GM19395 (cell line): Measurements from ENCODE around the gene IGF1R.

ENCODE experiments used
- ATAC-seq: cut with Tn5 transposase; IDR thresholded peaks from one replicate; pipeline ENCODE4 v1.9.1; 2021; ENCODE audit warnings: mild to moderate bottlenecking, moderate library complexity; ENCODE audit not compliant: unreplicated experiment

Gene IGF1R

GRCh38 chr15:98853617-98854420 lies 205.5 kb downstream of the IGF1R start:
- ATAC-seq, result no peak

GRCh38 chr15:98854496-98854895 lies 206.2 kb downstream of the IGF1R start:
- no peak for ATAC-seq

- ATAC-seq, result no peak
These were observed 206.9 kb downstream of the IGF1R start for GRCh38 chr15:98855067-98855814.

GRCh38 chr15:98855815-98856531 lies 207.6 kb downstream of the IGF1R start:
- no peak for ATAC-seq

- no peak for ATAC-seq
These were observed 208.2 kb downstream of the IGF1R start for GRCh38 chr15:98856532-98856907.

- ATAC-seq, result no peak
These were observed 210.3 kb downstream of the IGF1R start for GRCh38 chr15:98858610-98859023.

- no peak for ATAC-seq
These were observed 210.8 kb downstream of the IGF1R start for GRCh38 chr15:98859149-98859548.

- no peak for ATAC-seq
These were observed 212.1 kb downstream of the IGF1R start for GRCh38 chr15:98860281-98861041.

GRCh38 chr15:98861188-98861587 lies 212.8 kb downstream of the IGF1R start:
- no peak for ATAC-seq

GRCh38 chr15:98863983-98864382 lies 215.6 kb downstream of the IGF1R start:
- ATAC-seq, result no peak

GRCh38 chr15:98865397-98866339 lies 217.3 kb downstream of the IGF1R start:
- peak; percentile 93 for ATAC-seq

GRCh38 chr15:98866511-98866910 lies 218.2 kb downstream of the IGF1R start:
- ATAC-seq, result no peak

- ATAC-seq, result no peak
These were observed 220.2 kb downstream of the IGF1R start for GRCh38 chr15:98868564-98868963.

GRCh38 chr15:98870788-98871187 lies 222.4 kb downstream of the IGF1R start:
- ATAC-seq, result no peak

- ATAC-seq, result no peak
These were observed 224.4 kb downstream of the IGF1R start for GRCh38 chr15:98872774-98873173.

GRCh38 chr15:98873441-98874218 lies 225.3 kb downstream of the IGF1R start:
- peak; percentile 75 for ATAC-seq

- ATAC-seq, result no peak
These were observed 226.0 kb downstream of the IGF1R start for GRCh38 chr15:98874370-98874769.

GRCh38 chr15:98874773-98875172 lies 226.4 kb downstream of the IGF1R start:
- no peak for ATAC-seq

- ATAC-seq, result no peak
These were observed 227.0 kb downstream of the IGF1R start for GRCh38 chr15:98875309-98875708.
